Activated T-cell treated with anti-CD3 and anti-CD28 coated beads for 1 hour (primary cell): ENCODE data around the gene NCK1.

Source experiments
- DNase-seq: peaks from one replicate; pipeline ENCODE4 v3.0.0-alpha.2; 2020; ENCODE audit warnings: low read depth

The NCK1 gene

GRCh38 chr3:136988651-136989050 is 126.6 kb downstream of the NCK1 start:
- no peak for DNase-seq

- no peak for DNase-seq
These were observed 127.9 kb downstream of the NCK1 start for GRCh38 chr3:136989781-136990524.

GRCh38 chr3:136990826-136991225 is 128.8 kb downstream of the NCK1 start:
- DNase-seq, result no peak

- DNase-seq, result no peak
These were observed 130.1 kb downstream of the NCK1 start for GRCh38 chr3:136992115-136992514.

- DNase-seq, result no peak
These were observed 132.9 kb downstream of the NCK1 start for GRCh38 chr3:136994772-136995516.

- DNase-seq, result no peak
These were observed 133.6 kb downstream of the NCK1 start for GRCh38 chr3:136995652-136996051.
